ENCODE data around the gene DNAI2.

- TF ChIP-seq, protein P1, sequence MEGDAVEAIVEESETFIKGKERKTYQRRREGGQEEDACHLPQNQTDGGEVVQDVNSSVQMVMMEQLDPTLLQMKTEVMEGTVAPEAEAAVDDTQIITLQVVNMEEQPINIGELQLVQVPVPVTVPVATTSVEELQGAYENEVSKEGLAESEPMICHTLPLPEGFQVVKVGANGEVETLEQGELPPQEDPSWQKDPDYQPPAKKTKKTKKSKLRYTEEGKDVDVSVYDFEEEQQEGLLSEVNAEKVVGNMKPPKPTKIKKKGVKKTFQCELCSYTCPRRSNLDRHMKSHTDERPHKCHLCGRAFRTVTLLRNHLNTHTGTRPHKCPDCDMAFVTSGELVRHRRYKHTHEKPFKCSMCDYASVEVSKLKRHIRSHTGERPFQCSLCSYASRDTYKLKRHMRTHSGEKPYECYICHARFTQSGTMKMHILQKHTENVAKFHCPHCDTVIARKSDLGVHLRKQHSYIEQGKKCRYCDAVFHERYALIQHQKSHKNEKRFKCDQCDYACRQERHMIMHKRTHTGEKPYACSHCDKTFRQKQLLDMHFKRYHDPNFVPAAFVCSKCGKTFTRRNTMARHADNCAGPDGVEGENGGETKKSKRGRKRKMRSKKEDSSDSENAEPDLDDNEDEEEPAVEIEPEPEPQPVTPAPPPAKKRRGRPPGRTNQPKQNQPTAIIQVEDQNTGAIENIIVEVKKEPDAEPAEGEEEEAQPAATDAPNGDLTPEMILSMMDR (IDR thresholded peaks at IDR 0.05): no peak
- no peak for TF ChIP-seq POLR2A (IDR thresholded peaks at IDR 0.05)
- TF ChIP-seq POLR2AphosphoS5 (IDR thresholded peaks at IDR 0.05): no peak
- no peak for TF ChIP-seq EP300 (IDR thresholded peaks at IDR 0.05)
Observed at GRCh38 chr17:74314877-74315276, 40.8 kb downstream of the DNAI2 start.

Data from upper lobe of left lung (tissue), 4 donors.